ENCODE data around the gene ZNF341.

Gene ZNF341

GRCh38 chr20:33796263-33796906 is 64.6 kb downstream of the ZNF341 start:
- TF ChIP-seq CTCF (IDR thresholded peaks at IDR 0.05; ENCODE audit: borderline replicate concordance, control extremely low read depth, extremely low read depth, insufficient read depth, missing control alignments) = no peak
- no peak for DNase-seq (ENCODE audit: low spot score)
- in situ Hi-C loops (cut with MboI; ENCODE audit: low sequenced_read_pairs, unreplicated experiment) = no loop called here

- no peak for TF ChIP-seq CTCF (IDR thresholded peaks at IDR 0.05; ENCODE audit: borderline replicate concordance, control extremely low read depth, extremely low read depth, insufficient read depth, missing control alignments)
Observed at GRCh38 chr20:33796907-33797544, 65.2 kb downstream of the ZNF341 start.

DNA sequence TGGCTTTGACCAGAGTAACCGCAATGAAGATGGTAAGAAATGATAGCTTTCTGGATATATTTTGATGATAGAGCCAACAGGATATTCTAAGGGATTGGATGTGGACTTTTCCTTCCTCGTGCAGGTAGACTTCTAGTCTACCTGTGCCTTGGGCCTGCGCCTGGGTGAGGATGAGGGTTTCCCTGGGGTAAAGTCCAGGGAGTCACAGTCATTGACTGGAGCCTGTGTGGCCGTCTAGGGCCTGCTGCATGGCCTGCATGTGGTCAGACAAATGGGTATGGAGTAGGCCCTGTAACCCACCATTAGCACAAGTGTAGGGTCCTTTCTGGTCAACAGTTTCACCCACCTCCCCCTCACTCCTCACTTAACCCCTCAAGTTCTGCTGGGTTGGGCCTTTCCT is 66.6 kb downstream of the ZNF341 start:
- in situ Hi-C loops (cut with MboI; ENCODE audit: low sequenced_read_pairs, unreplicated experiment) = no loop called here
- no peak for TF ChIP-seq CTCF (IDR thresholded peaks at IDR 0.05; ENCODE audit: borderline replicate concordance, control extremely low read depth, extremely low read depth, insufficient read depth, missing control alignments)
- DNase-seq (ENCODE audit: low spot score) = no peak

More at GRCh38 chr20:33796907-33797544, 65.2 kb downstream of the ZNF341 start:
- in situ Hi-C loops (cut with MboI; ENCODE audit: low sequenced_read_pairs, unreplicated experiment) = no loop called here
- DNase-seq (ENCODE audit: low spot score) = no peak

GRCh38 chr20:33803921-33804337 is 72.1 kb downstream of the ZNF341 start:
- no peak for DNase-seq (ENCODE audit: low spot score)
- in situ Hi-C loops (cut with MboI; ENCODE audit: low sequenced_read_pairs, unreplicated experiment) = no loop called here
- no peak for TF ChIP-seq CTCF (IDR thresholded peaks at IDR 0.05; ENCODE audit: borderline replicate concordance, control extremely low read depth, extremely low read depth, insufficient read depth, missing control alignments)

DNA sequence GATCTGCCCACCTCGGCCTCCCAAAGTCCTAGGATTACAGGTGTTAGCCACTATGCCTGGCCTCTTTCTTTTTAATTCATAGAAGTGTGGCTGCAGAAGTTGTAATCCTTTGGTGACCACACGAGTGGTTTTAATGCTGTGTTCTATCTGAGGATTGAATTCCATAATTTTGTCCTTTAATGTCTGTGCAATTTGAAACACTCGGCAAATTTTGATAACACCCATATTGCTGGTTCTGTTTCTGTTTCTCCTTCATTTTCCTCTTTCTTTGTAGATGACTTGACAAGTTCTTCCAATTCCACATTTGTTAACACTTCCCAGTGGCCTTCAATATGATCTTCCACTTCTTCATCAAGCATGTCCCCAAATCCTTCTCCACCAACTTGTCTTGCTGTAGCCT is 76.6 kb downstream of the ZNF341 start:
- DNase-seq (ENCODE audit: low spot score) = no peak
- TF ChIP-seq CTCF (IDR thresholded peaks at IDR 0.05; ENCODE audit: borderline replicate concordance, control extremely low read depth, extremely low read depth, insufficient read depth, missing control alignments) = no peak
- in situ Hi-C loops (cut with MboI; ENCODE audit: low sequenced_read_pairs, unreplicated experiment) = no loop called here

DNA sequence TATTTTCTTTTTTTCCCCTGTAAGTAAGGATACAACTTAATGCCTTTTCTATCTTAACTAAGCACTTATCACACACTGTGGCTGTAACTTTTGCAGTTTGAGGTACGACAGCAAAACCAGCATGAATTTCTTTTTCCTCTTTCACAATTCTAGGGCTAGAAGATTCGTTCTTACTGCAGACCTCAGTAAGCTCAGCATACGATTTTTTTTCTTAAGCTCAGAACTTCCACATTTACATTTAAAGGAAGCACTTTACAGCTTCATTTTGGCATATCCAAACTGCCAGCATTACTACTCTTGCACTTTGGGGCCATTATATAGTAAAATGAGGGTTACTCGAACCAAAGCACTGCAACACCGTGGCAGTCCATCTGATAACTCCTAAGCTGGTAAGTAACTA is 78.5 kb downstream of the ZNF341 start:
- no peak for TF ChIP-seq CTCF (IDR thresholded peaks at IDR 0.05; ENCODE audit: borderline replicate concordance, control extremely low read depth, extremely low read depth, insufficient read depth, missing control alignments)
- DNase-seq (ENCODE audit: low spot score) = no peak
- in situ Hi-C loops (cut with MboI; ENCODE audit: low sequenced_read_pairs, unreplicated experiment) = no loop called here
